Parathyroid adenoma (tissue), 2 donors: ENCODE data around the gene AP3M1.
A peak's percentile ranks its signal among the peaks of the same experiment; 100 is the strongest.

ENCODE experiments used
- H2AFZ ChIP-seq: fragments of 300-600 bp; sonication (generic); one replicate; pipeline ENCODE4 v1.7.0; 2017; ENCODE audit warnings: antibody characterized with exemption, mild to moderate bottlenecking
- H3K27ac ChIP-seq: fragments of 300-600 bp; sonication (generic); one replicate; pipeline ENCODE4 v1.7.0; 2017
- H3K27me3 ChIP-seq: fragments of 300-600 bp; sonication (generic); one replicate; pipeline ENCODE4 v1.7.0; 2017; ENCODE audit warnings: low read length; ENCODE audit not compliant: control insufficient read depth, insufficient read depth
- H3K36me3 ChIP-seq: fragments of 300-600 bp; sonication (generic); one replicate; pipeline ENCODE4 v1.7.0; 2017; ENCODE audit warnings: low read length; ENCODE audit not compliant: control insufficient read depth, insufficient read depth
- H3K4me1 ChIP-seq: fragments of 300-600 bp; sonication (generic); one replicate; pipeline ENCODE4 v1.7.0; 2017; ENCODE audit warnings: control low read depth
- H3K4me2 ChIP-seq: fragments of 300-600 bp; sonication (generic); one replicate; pipeline ENCODE4 v1.7.0; 2017; ENCODE audit warnings: low read length
- H3K4me3 ChIP-seq: fragments of 300-600 bp; sonication (generic); one replicate; pipeline ENCODE4 v1.7.0; 2017; ENCODE audit warnings: low read depth, low read length
- H3K79me2 ChIP-seq: fragments of 300-600 bp; sonication (generic); one replicate; pipeline ENCODE4 v1.7.0; 2017; ENCODE audit warnings: control low read depth
- H3K9ac ChIP-seq: fragments of 300-600 bp; sonication (generic); one replicate; pipeline ENCODE4 v1.7.0; 2017; ENCODE audit warnings: mild to moderate bottlenecking
- H3K9me3 ChIP-seq: fragments of 300-600 bp; sonication (generic); one replicate; pipeline ENCODE4 v1.7.0; 2017; ENCODE audit warnings: low read length; ENCODE audit not compliant: control insufficient read depth
- CTCF ChIP-seq: fragments of 300-600 bp; sonication (generic); IDR thresholded peaks from one replicate; pipeline ENCODE4 v1.7.0; 2017; ENCODE audit warnings: antibody characterized with exemption, mild to moderate bottlenecking
- donor health status: primary hyperparathyroidism.

AP3M1 gene

GRCh38 chr10:74150204-74150989 is at the start of gene AP3M1:
AP3M1 (minus strand) TSS chr10:74150828; CDS start chr10:74138379, 12,449 bp downstream.
- Histone ChIP-seq H3K4me3 (peak within 1 kb of the TSS; percentile 84), H3K79me2 (peaks cover 25% of the 10 kb centered on the region), H3K4me2 (peak within 1 kb of the TSS; percentile 72), H2AFZ (peak within 1 kb of the TSS; percentile 97), H3K4me1 (peaks cover 3% of the 10 kb centered on the region), H3K27me3 (no peaks in the 10 kb centered on the region), H3K36me3 (no peaks in the 10 kb centered on the region), H3K9ac (peak within 1 kb of the TSS; percentile 40), H3K27ac (peak within 1 kb of the TSS; percentile 95), H3K9me3 (no peaks in the 10 kb centered on the region)
- no peak for TF ChIP-seq CTCF

- Histone ChIP-seq H2AFZ (no peak overlapping the region), H3K4me2 (no peak overlapping the region), H3K36me3 (no peaks in the 10 kb centered on the region), H3K79me2 (peaks cover 3% of the 10 kb centered on the region), H3K27me3 (no peaks in the 10 kb centered on the region), H3K9me3 (no peaks in the 10 kb centered on the region), H3K27ac (no peak overlapping the region), H3K4me3 (no peak overlapping the region), H3K9ac (no peak overlapping the region), H3K4me1 (no peaks in the 10 kb centered on the region)
- no peak for TF ChIP-seq CTCF
Measured at GRCh38 chr10:74199315-74199714, 48.7 kb upstream of the AP3M1 start.

- H3K4me2 ChIP-seq, result no peak overlapping the region
- no peak overlapping the region for H3K9ac ChIP-seq
- H3K27me3 ChIP-seq, result no peaks in the 10 kb centered on the region
- H3K4me1 ChIP-seq, result no peaks in the 10 kb centered on the region
- no peak for TF ChIP-seq CTCF
- no peaks in the 10 kb centered on the region for H3K36me3 ChIP-seq
- no peak overlapping the region for H3K27ac ChIP-seq
- H3K9me3 ChIP-seq, result no peaks in the 10 kb centered on the region
- peaks cover 10% of the 10 kb centered on the region for H3K79me2 ChIP-seq
- H2AFZ ChIP-seq, result no peak overlapping the region
- H3K4me3 ChIP-seq, result no peak overlapping the region
Measured at GRCh38 chr10:74194999-74195398, 44.4 kb upstream of the AP3M1 start.

- Histone ChIP-seq H2AFZ (no peak overlapping the region), H3K4me2 (no peak overlapping the region), H3K79me2 (peaks cover 10% of the 10 kb centered on the region), H3K36me3 (no peaks in the 10 kb centered on the region), H3K27ac (no peak overlapping the region), H3K4me3 (no peak overlapping the region), H3K9me3 (no peaks in the 10 kb centered on the region), H3K9ac (no peak overlapping the region), H3K27me3 (no peaks in the 10 kb centered on the region), H3K4me1 (no peaks in the 10 kb centered on the region)
- TF ChIP-seq CTCF, result no peak
Measured at GRCh38 chr10:74194545-74194944, 43.9 kb upstream of the AP3M1 start.

- H3K79me2 ChIP-seq, result peaks cover 7% of the 10 kb centered on the region
- no peak overlapping the region for H3K9ac ChIP-seq
- no peaks in the 10 kb centered on the region for H3K4me1 ChIP-seq
- TF ChIP-seq CTCF, result no peak
- H3K4me3 ChIP-seq, result no peak overlapping the region
- no peak overlapping the region for H2AFZ ChIP-seq
- peak overlapping the region; percentile 8 for H3K4me2 ChIP-seq
- H3K9me3 ChIP-seq, result no peaks in the 10 kb centered on the region
- H3K36me3 ChIP-seq, result no peaks in the 10 kb centered on the region
- peak overlapping the region; percentile 5 for H3K27ac ChIP-seq
- H3K27me3 ChIP-seq, result no peaks in the 10 kb centered on the region
Measured at GRCh38 chr10:74190494-74190893, 39.9 kb upstream of the AP3M1 start.
